Keratinocyte (primary cell): Measurements from ENCODE around the gene KSR2.

Source experiments
- CTCF ChIP-seq, 3 experiments: IDR thresholded peaks in 1 of 3; conservative IDR thresholded peaks in 1 of 3; optimal IDR thresholded peaks in 1 of 3; 2 replicates in 2 of 3; 3 replicates in 1 of 3; pipeline versions ENCODE3 to v1.5.1; 2011; ENCODE audit warnings: low read length in 3 of 3, mild to moderate bottlenecking in 3 of 3, moderate library complexity in 2 of 3, control low read depth in 1 of 3, inconsistent platforms in 1 of 3; ENCODE audit not compliant: insufficient read depth in 2 of 3; ENCODE audit errors: extremely low read depth in 1 of 3
- EZH2 ChIP-seq: IDR thresholded peaks from one replicate; pipeline ENCODE4 v1.6.1; 2012; ENCODE audit warnings: inconsistent platforms, mild to moderate bottlenecking, low read length, moderate library complexity

GRCh38 chr12:117845271-117845904, 123.4 kb downstream of the KSR2 start:
- TF ChIP-seq CTCF (optimal IDR thresholded peaks at IDR 0.05 in 1 of 3, IDR thresholded peaks at IDR 0.05 in 1 of 3, conservative IDR thresholded peaks at IDR 0.05 in 1 of 3; ENCODE audit: extremely low read depth in 1 of 3, insufficient read depth in 2 of 3, low read length in 3 of 3) (no peak), EZH2 (no peak)
